Measurements from ENCODE around the gene DNPH1. TPM values are rescaled to one million over a fixed set of nuclear protein-coding genes. Genes with fewer than 3 reads are reported as not detected.

DNPH1 gene
- polyA plus RNA-seq, 3 donors, result 31.9 to 55.4 (median 42.7) TPM

- Histone ChIP-seq H2AFZ (ENCODE audit: insufficient read depth, low read depth, low read length, poor library complexity, severe bottlenecking) (no peak overlapping the region), H3K27ac (ENCODE audit: low read depth in 1 of 2, low read length in 2 of 2) (no peak overlapping the region), H3K4me1 (ENCODE audit: control insufficient read depth in 1 of 2, insufficient read depth in 2 of 2, low read length in 2 of 2) (no peaks in the 10 kb centered on the region), H4K20me1 (ENCODE audit: insufficient read depth, low read length) (no peaks in the 10 kb centered on the region), H3K4me2 (replicated peaks; ENCODE audit: extremely low read depth, low read length, poor library complexity, severe bottlenecking) (no peak overlapping the region), H3K27me3 (ENCODE audit: control insufficient read depth in 2 of 2, insufficient read depth in 2 of 2, low read length in 2 of 2) (no peaks in the 10 kb centered on the region), H3K4me3 (replicated peaks in 1 of 3; ENCODE audit: low read depth in 2 of 3, low read length in 3 of 3) (no peak overlapping the region), H3K9me3 (replicated peaks in 1 of 2; ENCODE audit: control insufficient read depth in 1 of 2, insufficient read depth in 1 of 2, low read length in 2 of 2) (no peaks in the 10 kb centered on the region), H3K9ac (ENCODE audit: insufficient read depth, low read length, poor library complexity, severe bottlenecking) (no peak overlapping the region), H3K36me3 (replicated peaks in 1 of 2; ENCODE audit: control insufficient read depth in 1 of 2, insufficient read depth in 2 of 2, low read length in 2 of 2) (peaks cover 16 to 30% of the 10 kb centered on the region in 2 donors), H3K79me2 (ENCODE audit: insufficient read depth, low read length) (no peaks in the 10 kb centered on the region)
- no peak for DNase-seq
- intact Hi-C loops (cut with micrococcal nuclease), result no loop called here
- WGBS (ENCODE audit: insufficient coverage), result no CpG with 5 or more reads among the region's 2 CpGs
- peaks cover 0 to 2% (median 0%) of the 10 kb centered on the region in 7 donors for H3K9me3 Mint-ChIP-seq
- no peaks in the 10 kb centered on the region for H3K27me3 Mint-ChIP-seq (ENCODE audit: low read depth in 3 of 3)
- no peaks in the 10 kb centered on the region for H3K4me1 Mint-ChIP-seq
- TF ChIP-seq CTCF (IDR thresholded peaks at IDR 0.05), result no peak
- no peak overlapping the region for H3K4me3 Mint-ChIP-seq
- H3K27ac Mint-ChIP-seq, result no peak overlapping the region
- H3K36me3 Mint-ChIP-seq, result peaks cover 35 to 36% of the 10 kb centered on the region in 2 donors
These were observed 22.0 kb downstream of the DNPH1 start for GRCh38 chr6:43207286-43207685.

- 97% methylated on average over 7 of the region's 10 CpGs for WGBS (ENCODE audit: insufficient coverage)
These were observed 23.4 kb downstream of the DNPH1 start for GRCh38 chr6:43205849-43206248.

More at GRCh38 chr6:43205849-43206248, 23.4 kb downstream of the DNPH1 start:
- intact Hi-C loops (cut with micrococcal nuclease), result no loop called here
- H3K9ac ChIP-seq (ENCODE audit: insufficient read depth, low read length, poor library complexity, severe bottlenecking), result no peak overlapping the region
- H3K4me3 ChIP-seq (replicated peaks in 1 of 3; ENCODE audit: low read depth in 2 of 3, low read length in 3 of 3), result no peak overlapping the region
- Mint-ChIP-seq H3K36me3 (peaks cover 38 to 44% of the 10 kb centered on the region in 2 donors), H3K4me3 (no peak overlapping the region), H3K27me3 (ENCODE audit: low read depth in 3 of 3) (no peaks in the 10 kb centered on the region), H3K27ac (peak overlapping the region in 4 of 7 donors; percentile 20 to 65 (median 31)), H3K4me1 (no peaks in the 10 kb centered on the region), H3K9me3 (peaks cover 0 to 2% (median 0%) of the 10 kb centered on the region in 7 donors)
- H2AFZ ChIP-seq (ENCODE audit: insufficient read depth, low read depth, low read length, poor library complexity, severe bottlenecking), result no peak overlapping the region
- no peaks in the 10 kb centered on the region for H3K27me3 ChIP-seq (ENCODE audit: control insufficient read depth in 2 of 2, insufficient read depth in 2 of 2, low read length in 2 of 2)
- H3K4me1 ChIP-seq (ENCODE audit: control insufficient read depth in 1 of 2, insufficient read depth in 2 of 2, low read length in 2 of 2), result no peaks in the 10 kb centered on the region
- H3K27ac ChIP-seq (ENCODE audit: low read depth in 1 of 2, low read length in 2 of 2), result no peak overlapping the region
- DNase-seq, result no peak
- H3K79me2 ChIP-seq (ENCODE audit: insufficient read depth, low read length), result no peaks in the 10 kb centered on the region
- no peaks in the 10 kb centered on the region for H4K20me1 ChIP-seq (ENCODE audit: insufficient read depth, low read length)
- H3K36me3 ChIP-seq (replicated peaks in 1 of 2; ENCODE audit: control insufficient read depth in 1 of 2, insufficient read depth in 2 of 2, low read length in 2 of 2), result peaks cover 19 to 33% of the 10 kb centered on the region in 2 donors
- no peak for TF ChIP-seq CTCF (IDR thresholded peaks at IDR 0.05)
- H3K4me2 ChIP-seq (replicated peaks; ENCODE audit: extremely low read depth, low read length, poor library complexity, severe bottlenecking), result no peak overlapping the region
- no peaks in the 10 kb centered on the region for H3K9me3 ChIP-seq (replicated peaks in 1 of 2; ENCODE audit: control insufficient read depth in 1 of 2, insufficient read depth in 1 of 2, low read length in 2 of 2)
